Right atrium auricular region (tissue), 2 donors: ENCODE data around the gene OPN1MW. TPM values are rescaled to one million over a fixed set of nuclear protein-coding genes. Genes with fewer than 3 reads are reported as not detected.

Source experiments
- total RNA-seq, 2 donors: library from RNA; depleted of rRNA; stranded (reverse); fragments of >200 nt; gene quantifications; one replicate each; pipeline ENCODE4 v1.1.0, GENCODE V29; 2016

The OPN1MW gene
- total RNA-seq, 2 donors from 2014 or later: not detected

Other genes with a start within 250 kb of the OPN1MW start
- gene NAA10, start 247.6 kb upstream of the OPN1MW start, total RNA-seq: 10 to 100 TPM; 66.5 to 70.2 TPM
- gene RENBP, start 238.0 kb upstream of the OPN1MW start, total RNA-seq: 10 to 100 TPM in 1 of 2 donors, 1 to 10 TPM in 1; 6.2 to 10.6 TPM
- gene HCFC1, start 210.8 kb upstream of the OPN1MW start, total RNA-seq: 10 to 100 TPM; 40.8 to 54.7 TPM
- 1 to 10 TPM; 4.7 to 6.4 TPM for gene TMEM187, start 209.8 kb upstream of the OPN1MW start, total RNA-seq
- gene IRAK1, start 162.7 kb upstream of the OPN1MW start, total RNA-seq: 10 to 100 TPM; 27.5 to 37.1 TPM
- 10 to 100 TPM; 52.7 to 69.1 TPM for gene MECP2, start 84.9 kb upstream of the OPN1MW start, total RNA-seq
- gene OPN1LW, start 38.4 kb upstream of the OPN1MW start, total RNA-seq: not detected
- not detected for gene OPN1MW2, start 37.2 kb downstream of the OPN1MW start, total RNA-seq
- gene OPN1MW3, start 75.0 kb downstream of the OPN1MW start, total RNA-seq: not detected
- not detected for gene TEX28, start 112.5 kb downstream of the OPN1MW start, total RNA-seq
- gene TKTL1, start 113.2 kb downstream of the OPN1MW start, total RNA-seq: 1 to 10 TPM; 1.1 to 4.0 TPM
- gene FLNA, start 192.0 kb downstream of the OPN1MW start, total RNA-seq: 100 to 1,000 TPM; 263 to 419 TPM
- gene EMD, start 196.7 kb downstream of the OPN1MW start, total RNA-seq: 10 to 100 TPM; 41.5 to 47.0 TPM
- 1,000 to 10,000 TPM; 1,667 to 4,587 TPM for gene RPL10, start 215.8 kb downstream of the OPN1MW start, total RNA-seq
- gene DNASE1L1, start 226.7 kb downstream of the OPN1MW start, total RNA-seq: 10 to 100 TPM; 74.4 to 84.0 TPM
- gene TAFAZZIN, start 228.9 kb downstream of the OPN1MW start, total RNA-seq: 10 to 100 TPM; 24.8 to 28.9 TPM
- gene ATP6AP1, start 246.1 kb downstream of the OPN1MW start, total RNA-seq: 10 to 100 TPM; 50.3 to 77.7 TPM